HEK293 (cell line): ENCODE data around the gene SHISAL1.

Source experiments
- CTCF ChIA-PET: fragments of 350-600 bp; formaldehyde crosslinking; extraction: SDS; loops from one replicate; lab custom pipeline; 2021; ENCODE audit warnings: antibody characterized with exemption; lab: Yijun Ruan, JAX
- POLR2A ChIA-PET: fragments of 300-600 bp; formaldehyde crosslinking; extraction: SDS; loops from one replicate; lab custom pipeline; 2020; ENCODE audit warnings: antibody characterized with exemption, inconsistent platforms; lab: Yijun Ruan, JAX
- H3K27ac ChIP-seq: fragments of 200-500 bp; sonication (Bioruptor generic); 2 replicates; pipeline ENCODE4 v1.5.1; 2014; ENCODE audit warnings: low read depth, low read length, control low read depth, inconsistent platforms; ENCODE audit errors: extremely low read depth
- H3K36me3 ChIP-seq, 2 experiments: fragments of 200-500 bp in 1 of 2; sonication (Bioruptor generic) in 1 of 2; 1 replicate in 1 of 2; 2 replicates in 1 of 2; pipeline ENCODE4 v1.5.1; 2014 to 2017; ENCODE audit warnings: inconsistent platforms in 2 of 2, low read length in 2 of 2; ENCODE audit not compliant: control insufficient read depth in 2 of 2, insufficient read depth in 1 of 2
- H3K4me1 ChIP-seq: fragments of 200-500 bp; sonication (Bioruptor generic); 2 replicates; pipeline ENCODE4 v1.5.1; 2014; ENCODE audit warnings: mild to moderate bottlenecking, low read length, inconsistent platforms; ENCODE audit not compliant: control insufficient read depth, insufficient read depth
- H3K4me3 ChIP-seq: 2 replicates; pipeline ENCODE4 v1.5.1; 2011; ENCODE audit warnings: low read depth, mild to moderate bottlenecking, control low read depth, low read length, moderate library complexity
- H3K9me3 ChIP-seq: fragments of 200-500 bp; sonication (Bioruptor generic); 2 replicates; pipeline ENCODE4 v1.5.1; 2014; ENCODE audit warnings: low read depth, low read length, inconsistent platforms; ENCODE audit not compliant: control insufficient read depth, insufficient read depth
- EGR2 ChIP-seq: fragments of 450-650 bp; formaldehyde crosslinking; IDR thresholded peaks from 2 replicates; pipeline ENCODE4 v1.5.1; 2016; ENCODE audit warnings: low read depth, missing biosample characterization, missing genetic modification characterization
- GLI4 ChIP-seq: fragments of 450-650 bp; formaldehyde crosslinking; IDR thresholded peaks from 2 replicates; pipeline ENCODE4 v1.5.1; 2016; ENCODE audit warnings: missing biosample characterization, missing genetic modification characterization
- HOXA7 ChIP-seq: sonication (generic); formaldehyde crosslinking; IDR thresholded peaks from 2 replicates; pipeline ENCODE4 v1.8.1; 2022; ENCODE audit warnings: missing genetic modification reagents, borderline replicate concordance
- HOXC10 ChIP-seq: sonication (generic); formaldehyde crosslinking; IDR thresholded peaks from 2 replicates; pipeline ENCODE4 v1.8.1; 2023; ENCODE audit warnings: mild to moderate bottlenecking, missing genetic modification reagents
- KLF1 ChIP-seq: fragments of 450-650 bp; formaldehyde crosslinking; IDR thresholded peaks from 2 replicates; pipeline ENCODE4 v1.5.1; 2016; ENCODE audit warnings: missing biosample characterization, missing genetic modification characterization
- KLF7 ChIP-seq: fragments of 450-650 bp; formaldehyde crosslinking; IDR thresholded peaks from 2 replicates; pipeline ENCODE4 v1.5.1; 2016; ENCODE audit warnings: missing biosample characterization, missing genetic modification characterization, borderline replicate concordance
- SCRT2 ChIP-seq: fragments of 450-650 bp; formaldehyde crosslinking; IDR thresholded peaks from 2 replicates; pipeline ENCODE4 v1.5.1; 2016; ENCODE audit warnings: missing biosample characterization, missing genetic modification characterization
- SETDB1 ChIP-seq: IDR thresholded peaks from one replicate; pipeline ENCODE4 v1.6.1; 2017; ENCODE audit warnings: mild to moderate bottlenecking, low read length, moderate library complexity, mixed read lengths; ENCODE audit not compliant: insufficient read length
- TCF7L2 ChIP-seq: IDR thresholded peaks from 2 replicates; pipeline ENCODE4 v1.6.1; 2011; ENCODE audit warnings: low read depth, mild to moderate bottlenecking, inconsistent platforms, low read length, moderate library complexity, borderline replicate concordance
- WT1 ChIP-seq: fragments of 450-650 bp; formaldehyde crosslinking; IDR thresholded peaks from 2 replicates; pipeline ENCODE4 v1.5.1; 2016; ENCODE audit warnings: missing biosample characterization, missing genetic modification characterization
- ZBTB1 ChIP-seq: fragments of 450-650 bp; formaldehyde crosslinking; IDR thresholded peaks from 2 replicates; pipeline ENCODE4 v1.5.1; 2016; ENCODE audit warnings: missing biosample characterization, missing genetic modification characterization
- ZFHX2 ChIP-seq: fragments of 450-650 bp; formaldehyde crosslinking; conservative IDR thresholded peaks from 2 replicates; pipeline ENCODE4 v1.5.1; 2016; ENCODE audit warnings: missing biosample characterization, missing genetic modification characterization
- ZFP41 ChIP-seq: fragments of 450-650 bp; formaldehyde crosslinking; IDR thresholded peaks from 2 replicates; pipeline ENCODE4 v1.5.1; 2016; ENCODE audit warnings: missing biosample characterization, missing genetic modification characterization, borderline replicate concordance
- ZNF223 ChIP-seq: fragments of 450-650 bp; formaldehyde crosslinking; IDR thresholded peaks from 2 replicates; pipeline ENCODE4 v1.5.1; 2016; ENCODE audit warnings: missing biosample characterization, missing genetic modification characterization
- ZNF24 ChIP-seq: fragments of 450-650 bp; formaldehyde crosslinking; IDR thresholded peaks from 2 replicates; pipeline ENCODE4 v1.5.1; 2016; ENCODE audit warnings: missing biosample characterization, missing genetic modification characterization
- ZNF433 ChIP-seq: fragments of 450-650 bp; formaldehyde crosslinking; IDR thresholded peaks from 2 replicates; pipeline ENCODE4 v1.5.1; 2016; ENCODE audit warnings: missing biosample characterization, missing genetic modification characterization, low read depth
- ZNF473 ChIP-seq: fragments of 450-650 bp; formaldehyde crosslinking; IDR thresholded peaks from 2 replicates; pipeline ENCODE4 v1.5.1; 2017; ENCODE audit warnings: missing biosample characterization, missing genetic modification characterization
- ZNF747 ChIP-seq: fragments of 450-650 bp; formaldehyde crosslinking; IDR thresholded peaks from 2 replicates; pipeline ENCODE4 v1.5.1; 2016; ENCODE audit warnings: missing biosample characterization, missing genetic modification characterization
- TF ChIP-seq, protein P1 (sequence below): fragments of 450-650 bp; IDR thresholded peaks from 2 replicates; pipeline ENCODE4 v1.5.1; 2018; ENCODE audit warnings: missing biosample characterization, missing genetic modification characterization
- TF ChIP-seq, protein P2 (sequence below): fragments of 450-650 bp; formaldehyde crosslinking; conservative IDR thresholded peaks from 2 replicates; pipeline ENCODE4 v1.5.1; 2016; ENCODE audit warnings: low read depth, missing biosample characterization, missing genetic modification characterization
- TF ChIP-seq, protein P3 (sequence below): fragments of 450-650 bp; formaldehyde crosslinking; IDR thresholded peaks from 2 replicates; pipeline ENCODE4 v1.5.1; 2017; ENCODE audit warnings: missing biosample characterization, mild to moderate bottlenecking, missing genetic modification characterization, moderate library complexity
- TF ChIP-seq, protein P4 (sequence below): fragments of 450-650 bp; formaldehyde crosslinking; IDR thresholded peaks from 2 replicates; pipeline ENCODE4 v1.5.1; 2016; ENCODE audit warnings: missing biosample characterization, missing genetic modification characterization, low read depth
- TF ChIP-seq, protein P5 (sequence below): fragments of 450-650 bp; formaldehyde crosslinking; IDR thresholded peaks from 2 replicates; pipeline ENCODE4 v1.5.1; 2017; ENCODE audit warnings: missing biosample characterization, missing genetic modification characterization
- TF ChIP-seq, protein P6 (sequence below): fragments of 450-650 bp; formaldehyde crosslinking; IDR thresholded peaks from 2 replicates; pipeline ENCODE4 v1.5.1; 2016; ENCODE audit warnings: missing biosample characterization, missing genetic modification characterization

SHISAL1 gene

DNA sequence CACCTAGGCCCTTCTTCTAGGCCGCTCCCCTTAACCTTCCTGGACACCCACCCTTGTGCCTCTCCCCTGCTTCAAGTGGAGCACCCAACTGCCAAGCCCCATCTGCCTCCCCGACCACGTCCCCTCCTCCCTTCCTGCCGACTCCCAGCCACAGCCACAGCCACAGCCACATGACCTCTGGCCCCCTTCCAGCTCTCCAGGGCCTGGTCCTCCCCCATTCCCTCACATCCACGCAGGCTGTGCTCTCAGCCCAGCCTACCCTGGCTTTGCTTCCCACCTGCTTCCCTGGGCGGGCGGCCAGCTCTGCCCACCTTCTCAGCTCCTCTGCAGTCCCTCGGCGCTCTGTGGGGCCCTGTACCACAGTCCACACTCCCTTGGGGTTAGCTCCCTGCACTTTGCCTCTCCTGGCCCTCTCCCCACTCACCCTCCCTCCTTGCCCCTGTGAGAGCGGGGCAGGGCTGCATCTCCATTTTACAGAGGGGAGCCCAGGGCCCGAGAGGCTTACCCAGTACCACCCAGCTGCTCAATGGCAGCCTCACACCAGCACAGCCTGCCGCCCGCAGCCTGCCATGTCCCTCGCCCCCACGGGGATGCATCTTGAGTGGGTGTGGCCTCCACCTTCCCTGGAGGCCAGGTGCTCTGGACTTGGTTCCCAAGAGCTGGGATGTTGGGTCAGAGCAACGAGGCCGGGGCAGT lies 111.7 kb downstream of the SHISAL1 start:
- Histone ChIP-seq H3K4me1 (0 out of 2 replicates have a peak, but pooled peaks cover 3% of the 10 kb centered on the region), H3K9me3 (no peaks in the 10 kb centered on the region), H3K27ac (no peak overlapping the region), H3K4me3 (no peak overlapping the region)
- POLR2A ChIA-PET, result no interaction called here
- no peak for TF ChIP-seq ZFP41 (tag by site-specific recombination)
- no peak for TF ChIP-seq KLF7 (tag by site-specific recombination)
- TF ChIP-seq ZNF223 (tag by site-specific recombination), result no peak
- TF ChIP-seq, protein P1, sequence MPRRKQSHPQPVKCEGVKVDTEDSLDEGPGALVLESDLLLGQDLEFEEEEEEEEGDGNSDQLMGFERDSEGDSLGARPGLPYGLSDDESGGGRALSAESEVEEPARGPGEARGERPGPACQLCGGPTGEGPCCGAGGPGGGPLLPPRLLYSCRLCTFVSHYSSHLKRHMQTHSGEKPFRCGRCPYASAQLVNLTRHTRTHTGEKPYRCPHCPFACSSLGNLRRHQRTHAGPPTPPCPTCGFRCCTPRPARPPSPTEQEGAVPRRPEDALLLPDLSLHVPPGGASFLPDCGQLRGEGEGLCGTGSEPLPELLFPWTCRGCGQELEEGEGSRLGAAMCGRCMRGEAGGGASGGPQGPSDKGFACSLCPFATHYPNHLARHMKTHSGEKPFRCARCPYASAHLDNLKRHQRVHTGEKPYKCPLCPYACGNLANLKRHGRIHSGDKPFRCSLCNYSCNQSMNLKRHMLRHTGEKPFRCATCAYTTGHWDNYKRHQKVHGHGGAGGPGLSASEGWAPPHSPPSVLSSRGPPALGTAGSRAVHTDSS, result no peak
- TF ChIP-seq GLI4 (tag by site-specific recombination), result no peak
- no peak for TF ChIP-seq ZBTB1 (tag by site-specific recombination)
- TF ChIP-seq HOXC10, result no peak
- TF ChIP-seq HOXA7, result no peak
- TF ChIP-seq ZNF24 (tag by site-specific recombination), result no peak
- TF ChIP-seq WT1, result 0 out of 2 replicates have a peak, but pooled peaks have one; percentile 17
- TF ChIP-seq, protein P2, sequence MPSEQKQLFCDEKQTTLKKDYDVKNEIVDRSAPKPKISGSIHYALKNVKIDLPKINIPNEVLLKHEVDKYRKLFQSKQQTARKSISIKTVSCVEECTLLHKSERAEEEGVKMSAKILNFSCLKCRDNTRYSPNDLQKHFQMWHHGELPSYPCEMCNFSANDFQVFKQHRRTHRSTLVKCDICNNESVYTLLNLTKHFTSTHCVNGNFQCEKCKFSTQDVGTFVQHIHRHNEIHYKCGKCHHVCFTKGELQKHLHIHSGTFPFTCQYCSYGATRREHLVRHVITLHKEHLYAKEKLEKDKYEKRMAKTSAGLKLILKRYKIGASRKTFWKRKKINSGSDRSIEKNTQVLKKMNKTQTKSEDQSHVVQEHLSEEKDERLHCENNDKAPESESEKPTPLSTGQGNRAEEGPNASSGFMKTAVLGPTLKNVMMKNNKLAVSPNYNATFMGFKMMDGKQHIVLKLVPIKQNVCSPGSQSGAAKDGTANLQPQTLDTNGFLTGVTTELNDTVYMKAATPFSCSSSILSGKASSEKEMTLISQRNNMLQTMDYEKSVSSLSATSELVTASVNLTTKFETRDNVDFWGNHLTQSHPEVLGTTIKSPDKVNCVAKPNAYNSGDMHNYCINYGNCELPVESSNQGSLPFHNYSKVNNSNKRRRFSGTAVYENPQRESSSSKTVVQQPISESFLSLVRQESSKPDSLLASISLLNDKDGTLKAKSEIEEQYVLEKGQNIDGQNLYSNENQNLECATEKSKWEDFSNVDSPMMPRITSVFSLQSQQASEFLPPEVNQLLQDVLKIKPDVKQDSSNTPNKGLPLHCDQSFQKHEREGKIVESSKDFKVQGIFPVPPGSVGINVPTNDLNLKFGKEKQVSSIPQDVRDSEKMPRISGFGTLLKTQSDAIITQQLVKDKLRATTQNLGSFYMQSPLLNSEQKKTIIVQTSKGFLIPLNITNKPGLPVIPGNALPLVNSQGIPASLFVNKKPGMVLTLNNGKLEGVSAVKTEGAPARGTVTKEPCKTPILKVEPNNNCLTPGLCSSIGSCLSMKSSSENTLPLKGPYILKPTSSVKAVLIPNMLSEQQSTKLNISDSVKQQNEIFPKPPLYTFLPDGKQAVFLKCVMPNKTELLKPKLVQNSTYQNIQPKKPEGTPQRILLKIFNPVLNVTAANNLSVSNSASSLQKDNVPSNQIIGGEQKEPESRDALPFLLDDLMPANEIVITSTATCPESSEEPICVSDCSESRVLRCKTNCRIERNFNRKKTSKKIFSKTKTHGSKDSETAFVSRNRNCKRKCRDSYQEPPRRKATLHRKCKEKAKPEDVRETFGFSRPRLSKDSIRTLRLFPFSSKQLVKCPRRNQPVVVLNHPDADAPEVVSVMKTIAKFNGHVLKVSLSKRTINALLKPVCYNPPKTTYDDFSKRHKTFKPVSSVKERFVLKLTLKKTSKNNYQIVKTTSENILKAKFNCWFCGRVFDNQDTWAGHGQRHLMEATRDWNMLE (tag by site-specific recombination), result no peak
- peak; percentile 75 for TF ChIP-seq KLF1
- TF ChIP-seq, protein P3, sequence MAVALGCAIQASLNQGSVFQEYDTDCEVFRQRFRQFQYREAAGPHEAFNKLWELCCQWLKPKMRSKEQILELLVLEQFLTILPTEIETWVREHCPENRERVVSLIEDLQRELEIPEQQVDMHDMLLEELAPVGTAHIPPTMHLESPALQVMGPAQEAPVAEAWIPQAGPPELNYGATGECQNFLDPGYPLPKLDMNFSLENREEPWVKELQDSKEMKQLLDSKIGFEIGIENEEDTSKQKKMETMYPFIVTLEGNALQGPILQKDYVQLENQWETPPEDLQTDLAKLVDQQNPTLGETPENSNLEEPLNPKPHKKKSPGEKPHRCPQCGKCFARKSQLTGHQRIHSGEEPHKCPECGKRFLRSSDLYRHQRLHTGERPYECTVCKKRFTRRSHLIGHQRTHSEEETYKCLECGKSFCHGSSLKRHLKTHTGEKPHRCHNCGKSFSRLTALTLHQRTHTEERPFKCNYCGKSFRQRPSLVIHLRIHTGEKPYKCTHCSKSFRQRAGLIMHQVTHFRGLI (tag by site-specific recombination), result no peak
- no peak for TF ChIP-seq TCF7L2
- TF ChIP-seq ZNF747 (tag by site-specific recombination), result no peak
- TF ChIP-seq ZNF433 (tag by site-specific recombination), result no peak
- TF ChIP-seq SCRT2, result no peak
- TF ChIP-seq SETDB1, result no peak
- TF ChIP-seq EGR2 (tag by site-specific recombination), result peak; percentile 89
- TF ChIP-seq, protein P4, sequence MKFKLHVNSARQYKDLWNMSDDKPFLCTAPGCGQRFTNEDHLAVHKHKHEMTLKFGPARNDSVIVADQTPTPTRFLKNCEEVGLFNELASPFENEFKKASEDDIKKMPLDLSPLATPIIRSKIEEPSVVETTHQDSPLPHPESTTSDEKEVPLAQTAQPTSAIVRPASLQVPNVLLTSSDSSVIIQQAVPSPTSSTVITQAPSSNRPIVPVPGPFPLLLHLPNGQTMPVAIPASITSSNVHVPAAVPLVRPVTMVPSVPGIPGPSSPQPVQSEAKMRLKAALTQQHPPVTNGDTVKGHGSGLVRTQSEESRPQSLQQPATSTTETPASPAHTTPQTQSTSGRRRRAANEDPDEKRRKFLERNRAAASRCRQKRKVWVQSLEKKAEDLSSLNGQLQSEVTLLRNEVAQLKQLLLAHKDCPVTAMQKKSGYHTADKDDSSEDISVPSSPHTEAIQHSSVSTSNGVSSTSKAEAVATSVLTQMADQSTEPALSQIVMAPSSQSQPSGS, result no peak
- TF ChIP-seq, protein P5, sequence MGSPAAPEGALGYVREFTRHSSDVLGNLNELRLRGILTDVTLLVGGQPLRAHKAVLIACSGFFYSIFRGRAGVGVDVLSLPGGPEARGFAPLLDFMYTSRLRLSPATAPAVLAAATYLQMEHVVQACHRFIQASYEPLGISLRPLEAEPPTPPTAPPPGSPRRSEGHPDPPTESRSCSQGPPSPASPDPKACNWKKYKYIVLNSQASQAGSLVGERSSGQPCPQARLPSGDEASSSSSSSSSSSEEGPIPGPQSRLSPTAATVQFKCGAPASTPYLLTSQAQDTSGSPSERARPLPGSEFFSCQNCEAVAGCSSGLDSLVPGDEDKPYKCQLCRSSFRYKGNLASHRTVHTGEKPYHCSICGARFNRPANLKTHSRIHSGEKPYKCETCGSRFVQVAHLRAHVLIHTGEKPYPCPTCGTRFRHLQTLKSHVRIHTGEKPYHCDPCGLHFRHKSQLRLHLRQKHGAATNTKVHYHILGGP (tag by site-specific recombination), result no peak
- no peak for TF ChIP-seq ZNF473 (tag by site-specific recombination)
- TF ChIP-seq, protein P6, sequence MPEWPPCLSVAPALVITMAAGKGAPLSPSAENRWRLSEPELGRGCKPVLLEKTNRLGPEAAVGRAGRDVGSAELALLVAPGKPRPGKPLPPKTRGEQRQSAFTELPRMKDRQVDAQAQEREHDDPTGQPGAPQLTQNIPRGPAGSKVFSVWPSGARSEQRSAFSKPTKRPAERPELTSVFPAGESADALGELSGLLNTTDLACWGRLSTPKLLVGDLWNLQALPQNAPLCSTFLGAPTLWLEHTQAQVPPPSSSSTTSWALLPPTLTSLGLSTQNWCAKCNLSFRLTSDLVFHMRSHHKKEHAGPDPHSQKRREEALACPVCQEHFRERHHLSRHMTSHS, result no peak
- peak; percentile 90 for TF ChIP-seq ZFHX2
- TF ChIP-seq, all 188 proteins: peak for 4
- CTCF ChIA-PET, result interaction anchor here (0.8 kb wide), 1 partner anchor 119 kb away, joined by 4 read pairs; no protein-coding TSS in a partner anchor
- no peaks in the 10 kb centered on the region for H3K36me3 ChIP-seq
